Left kidney (tissue), 2 donors: ENCODE measurements around the gene MYH9. TPM values are rescaled to one million over a fixed set of nuclear protein-coding genes. Genes with fewer than 3 reads are reported as not detected.
"Not testable (repeated sequence)": the region's sequence is repeated elsewhere in the genome, so short reads cannot be mapped to it uniquely, and the experiment has no call there.

Source experiments
- DNase-seq: peaks from one replicate; pipeline ENCODE4 v3.0.0-alpha.2; 2013
- polyA plus RNA-seq: library from polyadenylated mRNA; unstranded; fragments of 120-200 nt; gene quantifications from one replicate; pipeline ENCODE4 v1.2.1, GENCODE V29; 2013; ENCODE audit not compliant: insufficient read length

MYH9 gene
- polyA plus RNA-seq, 1 donor: 263 TPM

GRCh38 chr22:36293606-36294292, 94.0 kb downstream of the MYH9 start:
- no peak for DNase-seq

GRCh38 chr22:36292823-36293530, 94.8 kb downstream of the MYH9 start:
- DNase-seq: no peak

- DNase-seq: no peak
Observed at GRCh38 chr22:36291831-36292740, 95.7 kb downstream of the MYH9 start.

- not testable (repeated sequence) for DNase-seq
Observed at GRCh38 chr22:36290391-36291075, 97.2 kb downstream of the MYH9 start.

DNA sequence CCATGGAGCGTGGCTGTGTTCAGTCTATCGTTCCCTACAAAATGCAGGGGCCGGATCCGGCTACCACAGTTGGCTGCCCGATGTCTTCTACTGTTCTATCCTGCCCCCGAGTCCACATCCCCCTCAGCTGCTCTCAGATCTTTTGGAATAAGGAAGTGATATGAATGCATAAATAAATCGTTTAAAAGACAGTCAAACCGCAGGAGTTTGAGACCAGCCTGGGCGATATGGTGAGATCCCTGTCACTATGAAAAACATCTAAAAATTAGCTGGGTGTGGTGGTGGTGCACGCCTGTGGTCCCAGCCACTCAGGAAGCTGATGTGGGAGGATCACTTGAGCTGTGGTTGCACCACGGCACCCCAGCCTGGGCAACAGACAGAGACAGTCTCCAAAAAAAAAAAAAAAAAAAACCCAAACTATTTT, 97.8 kb downstream of the MYH9 start:
- DNase-seq: not testable (repeated sequence)

DNA sequence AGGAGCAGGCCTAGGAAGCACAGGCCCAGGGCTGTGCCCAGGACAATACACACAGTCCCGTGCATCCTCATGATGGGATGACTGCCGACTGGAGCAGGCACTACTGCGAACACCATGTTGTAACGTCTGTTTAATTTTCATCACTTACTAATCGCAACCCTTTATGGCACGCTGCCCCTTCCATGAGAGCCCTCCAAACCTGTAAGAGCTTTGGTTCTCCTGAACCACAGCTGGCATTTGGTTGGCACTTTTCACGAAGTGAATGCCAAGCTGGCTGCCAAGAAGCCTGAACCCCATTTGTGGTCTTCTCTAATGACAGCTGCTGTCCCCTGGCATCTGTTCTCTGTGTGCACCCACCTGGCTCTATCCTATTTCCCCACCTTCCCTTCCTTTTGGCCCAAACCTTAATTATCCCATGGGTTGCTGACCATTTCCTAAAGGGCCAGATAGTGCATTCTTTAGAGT, 98.3 kb downstream of the MYH9 start:
- DNase-seq: no peak

DNA sequence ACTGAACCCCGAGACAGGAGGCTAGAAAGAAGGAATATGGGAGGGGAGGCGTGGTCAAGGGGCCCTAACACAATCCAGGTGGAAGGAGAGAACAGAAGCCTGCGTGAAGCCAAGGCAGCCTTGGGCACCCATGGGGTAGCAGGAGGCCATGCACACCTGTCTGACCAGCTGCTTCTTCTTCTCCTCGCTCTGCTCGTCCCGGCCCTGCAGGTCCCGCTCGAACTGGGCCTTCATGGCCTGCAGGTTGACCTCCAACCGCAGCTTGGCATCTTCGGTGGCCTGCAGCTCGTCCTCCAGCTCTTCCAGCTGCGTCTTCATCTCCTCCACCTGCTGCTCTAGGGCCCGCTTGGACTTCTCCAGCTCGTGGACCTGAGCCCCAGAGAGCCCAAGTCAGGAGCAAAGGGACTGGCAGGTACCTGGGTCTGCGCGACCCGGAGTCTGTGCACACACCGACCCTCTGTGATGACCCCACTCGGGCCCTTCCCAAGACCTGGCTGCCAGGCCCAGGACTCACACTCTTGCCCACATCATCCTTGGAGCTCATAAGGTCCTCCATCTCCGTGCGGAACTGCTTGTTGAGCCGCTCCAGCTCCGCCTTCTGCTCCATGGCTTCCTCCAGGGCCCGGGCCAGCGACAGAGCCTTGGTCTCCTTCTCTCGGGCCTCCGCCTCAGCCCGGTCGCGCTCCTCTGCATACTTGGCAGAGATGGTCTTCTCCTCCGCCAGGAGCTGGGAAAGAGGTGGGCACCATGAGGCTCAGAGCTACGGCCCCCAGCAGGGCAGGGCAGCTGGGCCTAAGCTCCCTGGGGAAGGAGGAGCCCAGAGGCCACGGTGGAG, 99.0 kb downstream of the MYH9 start:
- DNase-seq: no peak

- no peak for DNase-seq
Observed at GRCh38 chr22:36287881-36288515, 99.8 kb downstream of the MYH9 start.

DNA sequence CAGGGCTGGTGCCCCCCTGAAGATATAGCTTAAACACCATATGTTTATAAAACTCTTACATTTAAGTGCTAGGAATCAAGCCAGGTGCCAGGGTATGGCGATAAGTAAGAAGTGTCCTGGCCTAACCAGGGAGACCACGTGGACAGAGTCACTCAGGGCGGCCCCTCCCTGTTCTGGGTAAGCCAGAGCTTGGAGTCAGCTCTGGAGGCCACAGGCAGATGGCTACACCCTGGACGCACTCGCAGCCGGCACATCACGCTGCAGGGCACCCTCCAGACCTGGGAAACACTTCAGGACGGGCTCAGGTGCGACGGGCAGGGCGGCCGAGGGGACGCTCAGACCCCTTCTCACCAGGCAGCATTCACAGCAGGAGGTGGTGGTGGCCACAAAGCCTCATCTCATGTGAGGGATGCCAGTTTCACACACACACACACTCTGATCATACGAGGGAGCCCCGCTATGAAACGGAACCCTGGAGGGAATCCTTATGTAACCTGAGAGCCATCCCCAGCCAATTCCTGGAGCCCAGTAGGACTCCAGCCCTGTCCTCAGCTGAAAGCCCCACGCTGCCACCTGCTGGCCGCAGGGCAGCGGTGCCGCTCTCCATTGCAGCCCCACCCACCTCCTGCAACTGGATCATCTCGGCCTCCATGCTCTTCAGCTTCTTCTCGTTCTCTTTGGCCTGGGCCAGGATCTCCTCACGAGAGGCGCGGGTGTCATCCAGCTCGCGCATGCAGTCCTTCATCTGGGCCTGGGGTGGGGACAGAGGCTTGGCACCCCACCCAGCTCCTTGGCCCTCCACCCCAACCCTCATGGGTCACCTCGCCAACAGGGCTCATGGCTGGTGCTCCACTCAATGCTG, 101.4 kb downstream of the MYH9 start:
- peak; percentile 55 for DNase-seq

DNA sequence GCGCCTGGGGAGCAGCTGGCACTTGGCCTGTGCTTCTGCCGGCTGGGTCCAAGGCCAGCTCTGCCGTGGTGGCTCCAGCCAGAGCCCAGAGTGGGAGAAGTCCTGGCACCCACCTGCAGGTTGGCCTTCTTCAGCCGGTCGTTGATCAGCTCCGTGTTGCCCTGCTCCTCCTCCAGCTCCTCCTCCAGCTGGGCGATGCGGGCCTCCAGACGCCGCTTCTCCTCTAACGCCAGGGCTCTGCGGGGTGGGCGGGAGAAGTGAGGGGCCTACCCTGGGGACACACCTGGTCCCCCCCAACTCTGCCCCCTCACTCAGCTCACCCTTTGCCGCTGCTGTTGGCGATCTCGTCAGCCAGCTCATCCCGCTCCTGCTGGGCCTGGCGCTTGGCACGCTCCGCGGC, 102.2 kb downstream of the MYH9 start:
- no peak for DNase-seq

GRCh38 chr22:36285017-36285416, 102.8 kb downstream of the MYH9 start:
- DNase-seq: no peak

DNA sequence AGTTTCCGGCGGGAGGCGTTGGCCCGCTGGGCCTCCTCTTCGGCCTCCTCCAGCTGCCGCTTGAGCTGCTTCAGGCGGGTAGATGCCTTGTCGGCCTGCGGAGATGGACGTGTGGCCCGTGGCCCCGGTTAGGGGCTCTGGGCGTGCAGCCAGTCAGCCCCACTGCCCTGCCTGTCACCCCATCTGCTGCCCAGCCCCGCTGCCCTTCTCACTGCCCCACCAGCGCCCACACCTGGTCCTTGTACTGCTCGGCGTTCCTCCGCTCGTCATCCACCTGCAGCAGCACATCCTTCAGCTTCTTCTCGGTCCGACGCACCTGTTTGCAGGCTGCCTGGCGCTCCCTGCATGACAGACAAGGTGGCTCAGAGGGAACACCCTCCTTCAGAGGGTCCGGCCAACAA, 103.6 kb downstream of the MYH9 start:
- no peak for DNase-seq

GRCh38 chr22:36282328-36282831, 105.4 kb downstream of the MYH9 start:
- DNase-seq: no peak

DNA sequence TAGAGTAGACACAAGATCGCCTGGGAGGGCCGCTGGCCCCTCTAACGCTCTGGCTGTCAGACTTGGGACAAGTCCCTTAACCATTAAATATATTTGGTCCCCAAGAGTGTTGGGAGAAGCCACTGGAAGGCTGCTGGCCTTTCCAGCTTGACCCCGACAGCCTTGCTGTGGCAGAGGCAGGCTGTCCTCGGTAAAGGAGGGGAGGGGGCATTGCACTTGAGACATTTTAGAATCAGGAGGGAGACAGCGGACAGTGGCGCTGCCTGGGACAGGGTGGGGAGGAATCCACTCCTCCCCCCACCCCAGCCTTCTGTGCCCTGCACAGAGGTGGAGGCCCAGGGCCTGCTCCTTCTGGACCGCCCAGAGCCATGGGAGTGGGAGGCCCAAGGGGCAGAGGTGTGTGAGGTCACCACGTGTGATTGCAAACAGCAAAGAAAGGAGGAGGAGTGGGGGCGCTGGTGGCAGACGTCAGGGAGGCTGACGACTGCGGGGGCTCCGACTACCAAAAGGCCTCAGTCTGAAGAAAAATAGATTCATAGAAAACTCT, 105.9 kb downstream of the MYH9 start:
- DNase-seq: no peak

DNA sequence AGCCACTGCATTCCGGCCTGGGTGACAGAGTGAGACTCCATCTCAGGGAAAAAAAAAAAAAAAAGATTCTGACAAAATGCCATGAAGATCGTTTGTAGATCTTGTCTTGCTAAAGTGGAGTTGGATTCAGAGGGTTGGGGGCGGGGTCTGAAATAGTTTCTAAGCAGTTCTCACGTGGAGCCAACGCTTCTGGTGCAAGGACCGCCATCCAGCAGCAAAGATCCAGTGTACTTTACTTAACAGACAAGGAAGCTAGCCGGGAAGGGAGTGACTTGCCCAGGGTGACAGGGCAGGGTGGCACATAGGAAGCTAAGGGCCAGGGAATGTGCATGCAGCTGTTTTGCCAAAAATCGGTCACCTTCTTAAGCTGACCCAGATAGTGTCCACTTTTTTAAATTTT, 107.4 kb downstream of the MYH9 start:
- no peak for DNase-seq

DNA sequence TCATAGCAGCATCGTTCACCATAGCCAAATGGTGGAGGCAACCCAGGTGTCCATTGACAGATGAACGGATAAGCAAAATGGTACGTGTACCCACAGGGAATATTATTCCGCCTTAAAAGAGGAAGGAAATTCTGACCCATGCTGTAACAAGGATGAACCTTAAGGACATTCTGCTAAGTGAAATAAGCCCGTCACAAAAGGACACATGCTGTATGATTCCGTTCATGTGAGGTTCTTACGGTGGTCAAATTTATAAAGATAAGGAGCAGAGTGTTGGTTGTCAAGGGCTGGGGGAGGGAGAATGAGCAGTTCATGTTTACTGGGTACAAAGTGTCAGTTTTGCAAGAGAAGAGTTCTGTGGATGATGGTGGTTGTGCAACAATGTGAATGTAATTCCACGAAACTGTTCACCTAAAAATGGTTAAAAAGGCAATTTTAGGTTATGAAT, 108.5 kb downstream of the MYH9 start:
- DNase-seq: no peak

GRCh38 chr22:36277482-36278291, 110.1 kb downstream of the MYH9 start:
- no peak for DNase-seq

GRCh38 chr22:36274531-36274930, 113.2 kb downstream of the MYH9 start:
- no peak for DNase-seq
